Thyroid gland (tissue), 4 donors: ENCODE measurements around the gene EXD1.

ENCODE experiments used
- CTCF ChIP-seq, 6 experiments: fragments of 200-600 bp in 3 of 6; fragments of 450-650 bp in 3 of 6; sonication (generic) in 3 of 6; IDR thresholded peaks; one replicate each; pipeline ENCODE4 v1.5.1; 2016 to 2019; ENCODE audit warnings: antibody characterized with exemption in 6 of 6, mild to moderate bottlenecking in 2 of 6, inconsistent platforms in 1 of 6, moderate library complexity in 1 of 6
- POLR2A ChIP-seq, 2 donors: fragments of 450-650 bp; IDR thresholded peaks; one replicate each; pipeline ENCODE4 v1.6.1; 2017; ENCODE audit warnings: antibody characterized with exemption in 2 of 2, mild to moderate bottlenecking in 2 of 2, moderate library complexity in 1 of 2

- TF ChIP-seq CTCF (IDR thresholded peaks at IDR 0.05) (no peak), POLR2A (IDR thresholded peaks at IDR 0.05) (no peak)
These were observed 7.5 kb upstream of the EXD1 start for GRCh38 chr15:41238100-41238499.
